Cardiac muscle cell (in vitro differentiated cells and primary cell): ENCODE measurements around the gene NUDT22. TPM values are rescaled to one million over a fixed set of nuclear protein-coding genes. Genes with fewer than 3 reads are reported as not detected.

ENCODE experiments used
- DNase-seq, 2 donors: peaks; one replicate each; pipeline versions ENCODE4 v3.0.0 to v3.0.0-alpha.2; 2010 to 2017; ENCODE audit warnings: low read depth in 1 of 2, low spot score in 1 of 2
- H3K27ac ChIP-seq: fragments of 200-600 bp; sonication (generic); 2 replicates; pipeline ENCODE4 v1.5.1; 2016
- H3K27me3 ChIP-seq: fragments of 200-600 bp; sonication (generic); 2 replicates; pipeline ENCODE4 v1.6.0; 2016; ENCODE audit warnings: control low read depth
- H3K36me3 ChIP-seq: fragments of 200-600 bp; sonication (generic); 2 replicates; pipeline ENCODE4 v1.5.1; 2016; ENCODE audit warnings: control low read depth
- H3K4me1 ChIP-seq: fragments of 200-600 bp; sonication (generic); 2 replicates; pipeline ENCODE4 v1.8.1; 2017; ENCODE audit warnings: low read depth, mild to moderate bottlenecking, mixed run types
- H3K4me3 ChIP-seq: fragments of 200-600 bp; sonication (generic); 2 replicates; pipeline ENCODE4 v1.5.1; 2016; ENCODE audit warnings: mild to moderate bottlenecking
- H3K9me3 ChIP-seq: fragments of 200-600 bp; sonication (generic); 2 replicates; pipeline ENCODE4 v1.5.1; 2017; ENCODE audit warnings: low read depth, mild to moderate bottlenecking, control low read depth
- CTCF ChIP-seq: IDR thresholded peaks from 2 replicates; pipeline ENCODE4 v1.5.1; 2012; ENCODE audit warnings: low read depth, mild to moderate bottlenecking, low read length
- polyA plus RNA-seq: library from polyadenylated mRNA; unstranded; fragments of >200 nt; fragmentation: Nextera tagmentation; extraction: Ambion mirVana; gene quantifications from 2 replicates; pipeline ENCODE4 v1.2.1, GENCODE V29; 2016
- total RNA-seq: library from RNA; depleted of rRNA; stranded (reverse); fragments of >200 nt; gene quantifications from 2 replicates; pipeline ENCODE4 v1.2.3, GENCODE V29; 2016

NUDT22 gene
- total and polyA plus RNA-seq, 2 experiments from 2014 or later, result 76.0 to 90.6 TPM

- Histone ChIP-seq H3K27ac (peak overlapping the region; percentile 96), H3K27me3 (no peaks in the 10 kb centered on the region), H3K4me3 (peak overlapping the region; percentile 86), H3K4me1 (peaks cover 5% of the 10 kb centered on the region), H3K36me3 (peaks cover 3% of the 10 kb centered on the region), H3K9me3 (no peaks in the 10 kb centered on the region)
- no peak for TF ChIP-seq CTCF
- no peak for DNase-seq
Observed at GRCh38 chr11:64239662-64240434, 13.8 kb downstream of the NUDT22 start.

GRCh38 chr11:64240435-64241240 is 14.6 kb downstream of the NUDT22 start, which contains the start of gene FKBP2:
Gene FKBP2 (plus strand): TSS chr11:64241095. CDS start chr11:64242388, 1,293 bp downstream.
- Histone ChIP-seq H3K4me1 (peaks cover 5% of the 10 kb centered on the region), H3K4me3 (peak within 1 kb of the TSS; percentile 86), H3K9me3 (no peaks in the 10 kb centered on the region), H3K27me3 (no peaks in the 10 kb centered on the region), H3K27ac (peak within 1 kb of the TSS; percentile 96), H3K36me3 (peaks cover 3% of the 10 kb centered on the region)
- TF ChIP-seq CTCF, result no peak
- peak; percentile 99 for DNase-seq

GRCh38 chr11:64241241-64241490 is 15.1 kb downstream of the NUDT22 start:
- H3K27me3 ChIP-seq, result no peaks in the 10 kb centered on the region
- H3K9me3 ChIP-seq, result no peaks in the 10 kb centered on the region
- H3K27ac ChIP-seq, result peak overlapping the region; percentile 96
- H3K4me1 ChIP-seq, result peaks cover 5% of the 10 kb centered on the region
- TF ChIP-seq CTCF, result no peak
- peak in 1 of 2 donors; percentile 100 for DNase-seq
- peak overlapping the region; percentile 86 for H3K4me3 ChIP-seq
- H3K36me3 ChIP-seq, result peaks cover 3% of the 10 kb centered on the region

- Histone ChIP-seq H3K4me1 (peaks cover 5% of the 10 kb centered on the region), H3K9me3 (no peaks in the 10 kb centered on the region), H3K36me3 (peaks cover 3% of the 10 kb centered on the region), H3K4me3 (peak overlapping the region; percentile 86), H3K27ac (peak overlapping the region; percentile 86), H3K27me3 (no peaks in the 10 kb centered on the region)
- TF ChIP-seq CTCF, result no peak
- peak; percentile 48 to 99 for DNase-seq
Observed at GRCh38 chr11:64241491-64242374, 15.7 kb downstream of the NUDT22 start.

GRCh38 chr11:64243236-64243854 is 17.3 kb downstream of the NUDT22 start:
- Histone ChIP-seq H3K27me3 (no peaks in the 10 kb centered on the region), H3K36me3 (peaks cover 1% of the 10 kb centered on the region), H3K27ac (no peak overlapping the region), H3K9me3 (no peaks in the 10 kb centered on the region), H3K4me3 (no peak overlapping the region), H3K4me1 (peaks cover 11% of the 10 kb centered on the region)
- DNase-seq, result no peak
- TF ChIP-seq CTCF, result no peak
